Measurements from ENCODE around the gene STAT6. TPM values are rescaled to one million over a fixed set of nuclear protein-coding genes. Genes with fewer than 3 reads are reported as not detected.

Gene STAT6
- polyA plus RNA-seq, 1 donor (not counting 4 experiments of a cell fraction or from before 2014, with no cell fraction given), result 113 TPM

- peaks cover 40% of the 10 kb centered on the region for H3K4me1 ChIP-seq (ENCODE audit: control insufficient read depth, extremely low read depth, insufficient read depth, low read length)
Measured at GRCh38 chr12:57095440-57095839, 15.7 kb downstream of the STAT6 start.

GRCh38 chr12:57094208-57095160, 16.7 kb downstream of the STAT6 start:
- Histone ChIP-seq H3K36me3 (ENCODE audit: control insufficient read depth in 2 of 2, extremely low read depth in 1 of 2, insufficient read depth in 2 of 2, low read length in 2 of 2) (peaks cover 22 to 41% of the 10 kb centered on the region in 2 experiments), H2AFZ (ENCODE audit: control insufficient read depth, low read length) (no peak overlapping the region), H3K79me2 (ENCODE audit: control insufficient read depth, insufficient read depth, low read length) (peaks cover 15% of the 10 kb centered on the region), H3K27me3 (ENCODE audit: control insufficient read depth, extremely low read depth, insufficient read depth, low read length) (no peaks in the 10 kb centered on the region), H3K9ac (ENCODE audit: control insufficient read depth, extremely low read depth, insufficient read depth, low read length) (no peak overlapping the region), H3K27ac (ENCODE audit: control insufficient read depth, insufficient read depth, low read length) (peak overlapping the region; percentile 73), H4K20me1 (ENCODE audit: control insufficient read depth, extremely low read depth, insufficient read depth, low read length) (peaks cover 4% of the 10 kb centered on the region), H3K9me3 (ENCODE audit: control insufficient read depth, low read depth, low read length) (no peaks in the 10 kb centered on the region), H3K4me1 (ENCODE audit: control insufficient read depth, extremely low read depth, insufficient read depth, low read length) (peaks cover 41% of the 10 kb centered on the region), H3K4me3 (ENCODE audit: control insufficient read depth in 2 of 3, extremely low read depth in 1 of 3, insufficient read depth in 2 of 3, low read depth in 1 of 3, low read length in 3 of 3) (no peak overlapping the region), H3K9me1 (ENCODE audit: control insufficient read depth, extremely low read depth, insufficient read depth, low read length) (peaks cover under 1% of the 10 kb centered on the region), H3K4me2 (ENCODE audit: control insufficient read depth, extremely low read depth, insufficient read depth, low read depth, low read length) (peak overlapping the region; percentile 10)
- TF ChIP-seq CTCF (optimal IDR thresholded peaks at IDR 0.05 in 1 of 3, IDR thresholded peaks at IDR 0.05 in 1 of 3, conservative IDR thresholded peaks at IDR 0.05 in 1 of 3; ENCODE audit: extremely low read depth in 1 of 3, insufficient read depth in 2 of 3, low read length in 3 of 3) (no peak), EZH2 (IDR thresholded peaks at IDR 0.05; ENCODE audit: low read length) (no peak)
- no peak for DNase-seq (ENCODE audit: low read depth, low spot score)
- dilution Hi-C loops (cut with MboI; ENCODE audit: extremely low pct_ligation_motif_present, low sequenced_read_pairs), result no loop called here
- FAIRE-seq, result peak; percentile 13

More at GRCh38 chr12:57095440-57095839, 15.7 kb downstream of the STAT6 start:
- peak; percentile 13 for FAIRE-seq
- peaks cover 4% of the 10 kb centered on the region for H3K9me1 ChIP-seq (ENCODE audit: control insufficient read depth, extremely low read depth, insufficient read depth, low read length)
- peak overlapping the region; percentile 37 for H3K4me2 ChIP-seq (ENCODE audit: control insufficient read depth, extremely low read depth, insufficient read depth, low read depth, low read length)
- peak overlapping the region; percentile 29 for H3K9ac ChIP-seq (ENCODE audit: control insufficient read depth, extremely low read depth, insufficient read depth, low read length)
- TF ChIP-seq CTCF (optimal IDR thresholded peaks at IDR 0.05 in 1 of 3, IDR thresholded peaks at IDR 0.05 in 1 of 3, conservative IDR thresholded peaks at IDR 0.05 in 1 of 3; ENCODE audit: extremely low read depth in 1 of 3, insufficient read depth in 2 of 3, low read length in 3 of 3) (no peak), EZH2 (IDR thresholded peaks at IDR 0.05; ENCODE audit: low read length) (no peak)
- no peaks in the 10 kb centered on the region for H3K9me3 ChIP-seq (ENCODE audit: control insufficient read depth, low read depth, low read length)
- peak overlapping the region; percentile 73 for H3K27ac ChIP-seq (ENCODE audit: control insufficient read depth, insufficient read depth, low read length)
- no peaks in the 10 kb centered on the region for H3K27me3 ChIP-seq (ENCODE audit: control insufficient read depth, extremely low read depth, insufficient read depth, low read length)
- no peak overlapping the region for H2AFZ ChIP-seq (ENCODE audit: control insufficient read depth, low read length)
- dilution Hi-C loops (cut with MboI; ENCODE audit: extremely low pct_ligation_motif_present, low sequenced_read_pairs), result no loop called here
- DNase-seq (ENCODE audit: low read depth, low spot score), result no peak
- H3K79me2 ChIP-seq (ENCODE audit: control insufficient read depth, insufficient read depth, low read length), result peaks cover 8% of the 10 kb centered on the region
- peaks cover 4% of the 10 kb centered on the region for H4K20me1 ChIP-seq (ENCODE audit: control insufficient read depth, extremely low read depth, insufficient read depth, low read length)
- no peak overlapping the region for H3K4me3 ChIP-seq (ENCODE audit: control insufficient read depth in 2 of 3, extremely low read depth in 1 of 3, insufficient read depth in 2 of 3, low read depth in 1 of 3, low read length in 3 of 3)
- H3K36me3 ChIP-seq (ENCODE audit: control insufficient read depth in 2 of 2, extremely low read depth in 1 of 2, insufficient read depth in 2 of 2, low read length in 2 of 2), result peaks cover 25 to 45% of the 10 kb centered on the region in 2 experiments

All from keratinocyte (primary cell).